ENCODE measurements around the gene COA8.

GRCh38 chr14:103526247-103526913, 36.4 kb upstream of the COA8 start:
- TF ChIP-seq CTCF (IDR thresholded peaks at IDR 0.05; ENCODE audit: poor library complexity, severe bottlenecking) (no peak), POLR2AphosphoS5 (IDR thresholded peaks at IDR 0.05) (no peak), TAF1 (IDR thresholded peaks at IDR 0.05; ENCODE audit: low read depth) (no peak), EP300 (conservative IDR thresholded peaks at IDR 0.05; ENCODE audit: poor library complexity, severe bottlenecking) (no peak), SMC3 (conservative IDR thresholded peaks at IDR 0.05; ENCODE audit: poor library complexity) (no peak), REST (IDR thresholded peaks at IDR 0.05; ENCODE audit: borderline replicate concordance) (no peak), MXI1 (conservative IDR thresholded peaks at IDR 0.05; ENCODE audit: poor library complexity, severe bottlenecking) (no peak), EZH2 (IDR thresholded peaks at IDR 0.05; ENCODE audit: borderline replicate concordance, insufficient read depth, low read length, poor library complexity, severe bottlenecking) (no peak), RAD21 (conservative IDR thresholded peaks at IDR 0.05) (no peak)
